HL-60 (cell line): ENCODE results near the gene PRG3.

ENCODE experiments used
- DNase-seq, 2 experiments: peaks; one replicate each; pipeline ENCODE4 v3.0.0-alpha.2; 2010 to 2020; ENCODE audit warnings: low read depth in 1 of 2, low spot score in 1 of 2
- H3K27ac ChIP-seq: fragments of 250-450 bp; sonication (Bioruptor Pico); replicated peaks from 2 replicates; pipeline ENCODE4 v1.5.1; 2020; ENCODE audit warnings: mild to moderate bottlenecking, moderate library complexity
- H3K27me3 ChIP-seq: fragments of 250-450 bp; sonication (Bioruptor Pico); 2 replicates; pipeline ENCODE4 v1.5.1; 2021; ENCODE audit warnings: mild to moderate bottlenecking, moderate library complexity; ENCODE audit not compliant: insufficient read depth, poor library complexity, severe bottlenecking
- H3K4me3 ChIP-seq: replicated peaks from 2 replicates; pipeline ENCODE4 v1.5.1; 2011; ENCODE audit warnings: mild to moderate bottlenecking, control low read depth, low read length; ENCODE audit not compliant: insufficient read depth
- CTCF ChIP-seq: IDR thresholded peaks from one replicate; pipeline ENCODE4 v1.5.1; 2011; ENCODE audit warnings: low read length, control low read depth, inconsistent platforms; ENCODE audit not compliant: insufficient read depth
- GABPA ChIP-seq: IDR thresholded peaks from 2 replicates; pipeline ENCODE4 v1.6.1; 2012; ENCODE audit warnings: low read depth
- POLR2AphosphoS5 ChIP-seq: IDR thresholded peaks from 2 replicates; pipeline ENCODE4 v1.6.1; 2012; ENCODE audit warnings: low read depth
- SPI1 ChIP-seq: IDR thresholded peaks from 2 replicates; pipeline ENCODE4 v1.6.1; 2012; ENCODE audit warnings: low read depth, mild to moderate bottlenecking, borderline replicate concordance
- TF ChIP-seq, protein P1 (sequence below): IDR thresholded peaks from 2 replicates; pipeline ENCODE4 v1.6.1; 2012; ENCODE audit warnings: low read depth; ENCODE audit not compliant: insufficient replicate concordance

Gene PRG3

GRCh38 chr11:57395905-57396623 is 15.1 kb upstream of the PRG3 start:
- no peaks in the 10 kb centered on the region for H3K27me3 ChIP-seq
- DNase-seq = peak in 1 of 2 experiments; percentile 29
- no peak overlapping the region for H3K4me3 ChIP-seq
- TF ChIP-seq GABPA = no peak
- no peak for TF ChIP-seq CTCF
- TF ChIP-seq POLR2AphosphoS5 = no peak
- TF ChIP-seq, protein P1, sequence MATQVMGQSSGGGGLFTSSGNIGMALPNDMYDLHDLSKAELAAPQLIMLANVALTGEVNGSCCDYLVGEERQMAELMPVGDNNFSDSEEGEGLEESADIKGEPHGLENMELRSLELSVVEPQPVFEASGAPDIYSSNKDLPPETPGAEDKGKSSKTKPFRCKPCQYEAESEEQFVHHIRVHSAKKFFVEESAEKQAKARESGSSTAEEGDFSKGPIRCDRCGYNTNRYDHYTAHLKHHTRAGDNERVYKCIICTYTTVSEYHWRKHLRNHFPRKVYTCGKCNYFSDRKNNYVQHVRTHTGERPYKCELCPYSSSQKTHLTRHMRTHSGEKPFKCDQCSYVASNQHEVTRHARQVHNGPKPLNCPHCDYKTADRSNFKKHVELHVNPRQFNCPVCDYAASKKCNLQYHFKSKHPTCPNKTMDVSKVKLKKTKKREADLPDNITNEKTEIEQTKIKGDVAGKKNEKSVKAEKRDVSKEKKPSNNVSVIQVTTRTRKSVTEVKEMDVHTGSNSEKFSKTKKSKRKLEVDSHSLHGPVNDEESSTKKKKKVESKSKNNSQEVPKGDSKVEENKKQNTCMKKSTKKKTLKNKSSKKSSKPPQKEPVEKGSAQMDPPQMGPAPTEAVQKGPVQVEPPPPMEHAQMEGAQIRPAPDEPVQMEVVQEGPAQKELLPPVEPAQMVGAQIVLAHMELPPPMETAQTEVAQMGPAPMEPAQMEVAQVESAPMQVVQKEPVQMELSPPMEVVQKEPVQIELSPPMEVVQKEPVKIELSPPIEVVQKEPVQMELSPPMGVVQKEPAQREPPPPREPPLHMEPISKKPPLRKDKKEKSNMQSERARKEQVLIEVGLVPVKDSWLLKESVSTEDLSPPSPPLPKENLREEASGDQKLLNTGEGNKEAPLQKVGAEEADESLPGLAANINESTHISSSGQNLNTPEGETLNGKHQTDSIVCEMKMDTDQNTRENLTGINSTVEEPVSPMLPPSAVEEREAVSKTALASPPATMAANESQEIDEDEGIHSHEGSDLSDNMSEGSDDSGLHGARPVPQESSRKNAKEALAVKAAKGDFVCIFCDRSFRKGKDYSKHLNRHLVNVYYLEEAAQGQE = no peak
- TF ChIP-seq SPI1 = peak; percentile 18; the same call in 1 of the 2 replicates
- H3K27ac ChIP-seq = peak overlapping the region; percentile 86

DNA sequence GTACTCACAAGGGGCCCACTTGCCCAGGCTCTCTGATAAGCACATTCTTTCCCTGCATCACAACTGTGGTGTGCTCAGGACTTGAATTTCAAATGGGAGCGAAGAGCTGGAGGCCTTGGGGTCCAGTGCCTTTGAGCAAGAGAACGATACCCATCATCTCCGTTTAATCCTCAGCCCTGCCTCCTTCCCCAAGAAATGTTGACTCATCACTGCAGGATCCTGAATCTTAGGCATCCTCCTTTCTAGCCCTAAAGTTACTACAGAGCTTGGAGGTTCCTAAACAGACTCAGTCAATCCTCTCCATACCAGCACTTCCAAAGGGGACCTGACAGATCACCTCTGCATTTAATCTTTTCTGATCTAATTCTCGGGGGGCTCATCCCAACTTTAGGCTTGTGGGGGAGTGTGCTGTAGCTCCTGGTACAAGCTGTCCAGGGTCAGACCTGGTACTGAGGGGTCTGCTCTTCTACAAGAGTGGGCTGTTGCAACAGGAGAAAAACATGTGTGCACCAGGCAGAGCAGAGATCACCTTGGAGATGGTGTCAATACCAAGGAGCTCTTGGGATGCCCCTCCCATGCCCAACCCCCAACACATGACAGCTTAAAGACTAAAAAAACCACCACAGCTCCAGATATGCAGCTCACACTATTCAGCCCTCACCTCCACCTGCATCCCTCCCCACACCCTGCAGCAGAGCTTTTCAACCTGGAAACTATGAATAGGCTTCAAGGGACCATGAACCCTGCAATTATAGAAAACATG is 13.4 kb upstream of the PRG3 start:
- Histone ChIP-seq H3K4me3 (no peak overlapping the region), H3K27me3 (no peaks in the 10 kb centered on the region), H3K27ac (no peak overlapping the region)
- no peak for DNase-seq
- TF ChIP-seq SPI1 (no peak), CTCF (no peak), POLR2AphosphoS5 (no peak), GABPA (no peak)
- TF ChIP-seq, protein P1 = no peak

- H3K27ac ChIP-seq = no peak overlapping the region
Observed at GRCh38 chr11:57392763-57393105, 11.8 kb upstream of the PRG3 start.

More at GRCh38 chr11:57392763-57393105, 11.8 kb upstream of the PRG3 start:
- TF ChIP-seq GABPA (no peak), CTCF (no peak), SPI1 (no peak), POLR2AphosphoS5 (no peak)
- TF ChIP-seq, protein P1 = no peak
- DNase-seq = no peak
- no peak overlapping the region for H3K4me3 ChIP-seq
- no peaks in the 10 kb centered on the region for H3K27me3 ChIP-seq
